DMS153 (cell line): Measurements from ENCODE around the gene SHC3.
"Not testable (repeated sequence)": the region's sequence is repeated elsewhere in the genome, so short reads cannot be mapped to it uniquely, and the experiment has no call there.

ENCODE experiments used
- DNase-seq: peaks from one replicate; lab custom pipeline; 2025; lab: John Stamatoyannopoulos, UW

SHC3 gene, protein sequence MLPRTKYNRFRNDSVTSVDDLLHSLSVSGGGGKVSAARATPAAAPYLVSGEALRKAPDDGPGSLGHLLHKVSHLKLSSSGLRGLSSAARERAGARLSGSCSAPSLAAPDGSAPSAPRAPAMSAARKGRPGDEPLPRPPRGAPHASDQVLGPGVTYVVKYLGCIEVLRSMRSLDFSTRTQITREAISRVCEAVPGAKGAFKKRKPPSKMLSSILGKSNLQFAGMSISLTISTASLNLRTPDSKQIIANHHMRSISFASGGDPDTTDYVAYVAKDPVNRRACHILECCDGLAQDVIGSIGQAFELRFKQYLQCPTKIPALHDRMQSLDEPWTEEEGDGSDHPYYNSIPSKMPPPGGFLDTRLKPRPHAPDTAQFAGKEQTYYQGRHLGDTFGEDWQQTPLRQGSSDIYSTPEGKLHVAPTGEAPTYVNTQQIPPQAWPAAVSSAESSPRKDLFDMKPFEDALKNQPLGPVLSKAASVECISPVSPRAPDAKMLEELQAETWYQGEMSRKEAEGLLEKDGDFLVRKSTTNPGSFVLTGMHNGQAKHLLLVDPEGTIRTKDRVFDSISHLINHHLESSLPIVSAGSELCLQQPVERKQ

DNA sequence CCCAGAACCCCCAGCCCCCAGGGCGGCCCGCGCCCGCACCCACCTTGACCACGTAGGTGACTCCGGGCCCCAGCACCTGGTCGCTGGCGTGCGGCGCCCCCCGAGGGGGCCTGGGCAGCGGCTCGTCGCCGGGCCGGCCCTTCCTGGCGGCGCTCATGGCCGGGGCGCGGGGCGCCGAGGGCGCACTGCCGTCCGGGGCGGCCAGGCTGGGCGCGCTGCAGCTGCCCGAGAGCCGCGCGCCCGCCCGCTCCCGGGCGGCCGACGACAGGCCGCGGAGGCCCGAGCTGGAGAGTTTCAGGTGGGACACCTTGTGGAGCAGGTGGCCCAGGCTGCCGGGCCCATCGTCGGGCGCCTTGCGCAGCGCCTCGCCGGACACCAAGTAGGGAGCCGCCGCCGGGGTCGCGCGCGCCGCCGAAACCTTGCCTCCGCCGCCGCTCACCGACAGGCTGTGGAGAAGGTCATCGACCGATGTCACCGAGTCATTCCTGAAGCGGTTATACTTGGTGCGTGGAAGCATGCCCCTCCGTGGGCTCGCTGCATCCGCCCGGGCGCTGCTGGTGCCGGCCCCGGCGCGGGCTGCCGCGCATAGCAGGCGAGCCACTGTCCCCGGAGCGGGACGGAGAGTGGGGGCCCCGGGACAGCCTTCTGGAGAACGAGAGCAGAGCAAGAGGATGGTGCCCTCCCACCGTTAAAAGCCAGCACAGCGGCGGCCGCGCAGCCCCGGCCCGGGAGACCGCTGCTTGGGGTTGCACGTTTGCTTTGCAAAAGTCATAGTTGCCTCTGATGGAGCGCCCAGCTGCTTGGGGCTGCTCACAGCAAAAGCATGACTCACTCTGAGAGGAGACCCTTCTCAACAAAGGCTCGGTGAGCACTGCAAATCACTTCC lies at the start of gene SHC3:
Gene SHC3, minus strand, starts transcription at position 875 of the 886 bp plus-strand sequence. Its CDS starts 358 bp downstream, at position 517.
- no peak for DNase-seq

DNA sequence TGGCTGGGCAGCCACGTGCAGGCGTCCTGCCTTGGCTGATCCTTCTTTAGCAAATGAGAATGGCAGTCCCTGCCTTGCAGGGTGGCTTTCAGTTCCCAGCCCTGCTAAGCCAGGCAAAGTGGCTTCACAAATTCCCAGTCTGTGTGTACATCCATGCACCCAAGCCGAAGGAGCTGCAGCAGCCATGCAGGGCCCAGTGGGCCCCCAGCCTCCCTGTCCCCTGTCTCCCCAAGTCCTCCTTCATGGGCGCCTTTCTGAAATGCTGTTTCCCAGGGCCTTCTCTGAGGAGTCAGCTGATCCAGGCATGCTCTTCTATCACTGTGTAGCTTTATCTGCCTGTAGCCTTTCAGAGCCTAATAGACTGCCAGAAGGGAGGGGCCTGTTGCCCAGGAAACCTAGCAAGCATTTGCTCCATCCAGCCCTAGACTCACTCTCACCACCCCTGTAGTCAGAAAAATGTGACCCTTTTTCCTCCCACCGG lies 47.4 kb upstream of the SHC3 start:
- no peak for DNase-seq

DNA sequence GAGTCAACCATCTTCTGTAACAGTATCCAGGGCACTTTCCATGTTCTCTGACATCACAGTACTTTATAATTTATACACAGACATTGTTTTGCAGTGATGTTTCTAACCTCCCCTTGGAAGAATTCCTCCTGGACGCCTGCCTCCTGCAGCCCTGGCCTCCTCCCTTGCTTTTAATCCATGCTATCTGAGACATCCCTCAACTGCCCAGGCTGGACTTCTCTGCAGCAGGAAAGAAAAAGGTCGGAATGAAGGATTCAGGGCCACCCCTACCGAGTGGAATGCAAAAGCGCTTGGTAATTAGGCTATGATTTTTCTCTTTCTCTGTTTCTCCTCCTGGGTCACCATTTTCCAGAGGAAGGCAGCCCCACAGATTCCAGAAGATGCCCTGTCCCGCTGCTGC lies 47.0 kb upstream of the SHC3 start:
- no peak for DNase-seq

DNA sequence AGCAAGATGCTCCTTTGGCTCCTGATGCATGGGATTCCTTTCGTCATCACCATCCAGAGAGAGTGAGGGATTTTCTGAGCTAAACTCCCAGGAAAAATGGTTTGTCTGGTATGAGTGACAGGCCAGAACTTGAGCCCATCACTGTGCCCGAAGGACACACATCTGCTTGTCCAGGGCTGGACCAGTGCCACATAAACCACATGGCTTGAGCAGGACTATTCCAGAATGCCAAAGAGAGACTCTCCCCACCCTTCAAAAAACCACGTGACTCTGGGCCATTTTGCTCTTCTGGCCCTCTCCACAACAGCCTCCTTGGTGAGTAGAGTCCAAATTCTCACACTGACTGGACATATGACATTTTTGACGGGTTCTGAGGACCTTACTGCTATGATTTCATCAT lies 46.4 kb upstream of the SHC3 start:
- DNase-seq = no peak

DNA sequence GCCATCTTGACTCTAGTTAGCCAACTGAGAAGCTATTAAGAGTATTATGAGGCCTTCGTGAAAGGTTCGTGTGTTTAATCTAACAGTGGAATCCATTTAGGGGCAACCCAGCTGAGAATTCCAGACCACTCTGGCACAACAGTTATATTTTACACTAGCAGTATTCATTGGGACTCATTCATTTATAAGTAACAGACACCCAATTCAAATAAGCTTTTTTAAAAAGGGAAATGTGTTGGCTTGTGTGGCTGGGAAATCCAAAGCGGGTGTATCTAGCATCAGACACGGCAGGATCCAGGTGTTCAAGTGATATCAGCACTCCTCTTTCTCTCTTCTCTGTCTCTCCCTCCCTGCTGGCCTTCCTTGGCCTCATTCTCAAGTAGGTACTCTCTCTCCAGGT lies 46.0 kb upstream of the SHC3 start:
- no peak for DNase-seq

DNA sequence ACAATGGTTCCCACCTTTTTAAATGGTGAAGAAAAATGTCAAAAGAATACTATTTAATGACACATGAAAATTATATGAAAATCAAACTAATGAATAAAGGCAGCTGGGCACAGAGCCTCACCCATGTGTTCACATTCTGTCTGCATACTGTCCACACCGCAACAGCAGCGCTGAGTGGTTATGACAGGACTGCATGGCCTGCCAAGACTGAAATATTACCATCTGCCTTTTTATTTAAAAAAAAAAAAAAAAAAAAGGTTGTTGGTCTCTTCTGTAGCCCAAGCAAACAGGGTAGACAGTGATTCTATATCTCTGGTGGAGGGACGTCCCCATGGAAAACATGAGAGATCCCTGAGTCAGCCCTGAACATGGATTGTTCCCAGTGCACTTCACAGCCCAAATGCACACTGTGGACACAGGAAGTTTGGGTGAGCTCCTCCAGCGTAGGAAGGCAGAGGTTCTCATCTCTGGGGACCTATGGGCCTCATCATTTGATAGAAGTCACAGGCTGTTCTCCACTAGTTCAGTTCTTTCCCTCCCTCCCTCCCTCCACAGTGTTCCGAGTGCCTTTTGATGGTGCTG lies 44.9 kb upstream of the SHC3 start:
- no peak for DNase-seq

DNA sequence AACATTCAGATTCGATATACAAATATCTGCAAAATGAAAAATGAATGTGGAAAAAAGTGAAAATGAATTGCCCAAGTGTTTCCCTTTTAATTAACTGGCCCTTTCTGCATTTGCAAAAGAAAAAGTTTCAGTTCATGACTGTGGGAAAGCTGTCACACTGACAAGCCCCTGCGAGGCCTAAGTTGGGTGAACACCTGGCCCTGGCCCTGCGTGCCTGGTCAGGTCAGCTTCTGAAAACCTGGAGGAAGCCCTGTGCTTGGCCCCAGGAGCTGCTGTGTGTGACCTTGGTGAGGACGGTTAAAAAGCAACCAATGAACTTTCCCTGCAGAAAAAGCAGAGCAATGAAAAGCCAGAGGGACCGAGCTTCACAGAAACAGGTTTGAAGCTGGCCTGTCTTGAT lies 41.0 kb upstream of the SHC3 start:
- DNase-seq = no peak

DNA sequence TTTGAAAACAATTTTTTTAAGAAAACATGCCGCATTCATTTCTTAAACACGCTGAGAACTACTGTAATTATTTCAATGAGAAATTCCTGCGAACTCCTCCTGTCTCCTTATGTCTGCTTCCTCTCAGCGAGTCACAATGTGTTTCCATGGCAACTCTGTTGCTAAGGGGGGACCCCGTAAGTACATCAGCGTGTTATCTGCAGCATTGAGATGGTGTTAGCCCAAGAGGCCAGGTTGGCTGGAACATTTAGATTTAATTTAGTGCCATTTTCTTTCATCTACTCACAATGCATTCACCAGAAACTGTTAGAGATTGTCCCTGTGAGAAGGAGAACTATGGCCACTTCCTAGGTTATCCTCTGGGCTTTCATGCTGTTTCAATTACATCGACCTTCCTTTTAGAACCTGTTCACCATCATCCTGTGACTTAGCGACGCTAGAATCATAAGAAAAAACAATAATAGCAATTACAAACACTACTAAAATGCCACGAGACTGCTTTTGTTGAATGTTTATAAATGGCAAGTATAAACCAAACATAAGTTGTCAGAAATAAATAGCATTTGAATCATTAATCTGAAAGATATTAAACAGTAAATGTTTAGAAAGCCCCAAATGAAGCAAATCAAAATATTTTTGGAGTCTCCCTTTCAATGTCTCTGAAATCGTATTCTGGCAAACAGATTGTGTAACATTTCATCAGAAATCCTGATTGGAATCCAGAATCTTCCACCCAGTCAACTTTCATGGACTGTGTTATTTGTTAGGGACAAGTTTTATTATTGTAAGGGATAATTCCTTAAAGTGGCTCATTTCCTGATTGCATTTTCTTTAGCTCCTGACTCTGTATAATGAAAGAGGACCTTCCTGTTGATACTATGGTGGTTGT lies 39.7 kb upstream of the SHC3 start:
- DNase-seq = no peak

DNA sequence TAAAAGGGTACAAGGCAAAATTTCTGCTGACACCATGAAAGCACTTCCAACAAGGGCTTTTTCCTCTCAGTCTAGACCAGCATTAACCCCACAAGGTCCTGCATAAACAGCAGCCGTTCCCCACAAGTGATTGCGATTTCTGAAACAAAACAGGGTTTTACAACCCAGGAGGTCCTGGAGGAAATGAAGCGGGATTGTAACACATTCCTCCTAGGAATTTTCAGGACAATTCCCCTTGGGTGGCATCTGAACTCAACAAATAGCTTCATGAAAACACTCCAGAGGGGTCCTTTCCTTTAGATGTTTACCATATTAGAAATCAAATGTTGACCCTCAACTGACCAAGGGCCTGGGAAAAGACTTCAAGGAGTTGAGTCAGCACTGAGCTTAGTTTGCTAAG lies 36.7 kb upstream of the SHC3 start:
- no peak for DNase-seq

DNA sequence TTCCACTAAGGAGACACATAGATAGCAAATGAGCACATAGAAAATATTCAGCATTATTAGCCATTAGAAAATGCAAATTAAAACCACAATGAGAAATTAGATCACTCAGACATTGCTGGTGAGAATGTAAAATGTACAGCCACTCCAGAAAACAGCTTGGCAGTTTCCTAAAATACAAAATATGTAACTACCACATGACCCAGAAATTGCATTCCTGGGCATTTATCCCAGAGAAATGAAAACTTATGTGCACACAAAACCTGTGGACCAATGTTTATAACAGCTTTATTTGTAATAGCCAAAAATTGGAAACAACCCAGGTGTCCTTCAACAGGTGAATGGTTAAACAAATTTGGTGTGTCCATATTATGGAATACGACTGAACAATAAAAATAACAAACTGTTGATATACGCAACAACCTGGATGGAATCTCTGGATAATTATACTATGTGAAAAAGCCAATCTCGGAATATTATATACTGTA lies 34.8 kb upstream of the SHC3 start:
- no peak for DNase-seq

DNA sequence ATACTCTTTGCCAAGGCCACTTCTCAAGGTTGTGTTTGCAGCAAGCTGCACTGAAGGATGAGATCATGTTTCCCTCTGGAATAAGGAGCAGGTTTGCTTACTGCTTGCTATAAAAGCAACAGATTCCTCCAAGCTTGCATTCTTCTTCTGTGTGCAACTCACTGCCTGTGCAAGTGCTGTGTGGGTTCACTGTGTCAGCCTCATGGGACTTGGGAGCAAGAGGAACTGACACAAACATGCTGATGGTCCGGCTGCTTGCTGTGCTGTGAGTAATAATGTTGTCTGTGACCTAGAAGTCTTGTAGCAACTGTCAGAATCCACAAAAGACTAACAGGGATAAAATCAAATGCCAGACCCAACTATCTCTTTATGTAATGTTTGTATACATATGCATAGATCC lies 33.6 kb upstream of the SHC3 start:
- no peak for DNase-seq

DNA sequence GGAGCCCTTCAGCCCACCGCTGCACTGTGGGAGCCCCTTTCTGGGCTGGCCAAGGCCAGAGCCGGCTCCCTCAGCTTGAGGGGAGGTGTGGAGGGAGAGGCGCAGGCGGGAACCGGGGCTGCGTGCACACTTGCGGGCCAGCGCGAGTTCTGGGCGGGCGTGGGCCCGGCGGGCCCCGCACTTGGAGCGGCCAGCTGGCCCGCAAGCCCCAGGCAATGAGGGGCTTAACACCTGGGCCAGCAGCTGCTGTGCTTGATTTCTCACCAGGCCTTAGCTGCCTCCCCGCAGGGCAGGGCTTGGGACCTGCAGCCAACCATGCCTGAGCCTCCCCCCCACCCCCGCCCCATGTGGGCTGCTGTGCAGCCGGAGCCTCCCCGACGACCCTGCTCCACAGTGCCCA lies 30.7 kb upstream of the SHC3 start:
- not testable (repeated sequence) for DNase-seq

DNA sequence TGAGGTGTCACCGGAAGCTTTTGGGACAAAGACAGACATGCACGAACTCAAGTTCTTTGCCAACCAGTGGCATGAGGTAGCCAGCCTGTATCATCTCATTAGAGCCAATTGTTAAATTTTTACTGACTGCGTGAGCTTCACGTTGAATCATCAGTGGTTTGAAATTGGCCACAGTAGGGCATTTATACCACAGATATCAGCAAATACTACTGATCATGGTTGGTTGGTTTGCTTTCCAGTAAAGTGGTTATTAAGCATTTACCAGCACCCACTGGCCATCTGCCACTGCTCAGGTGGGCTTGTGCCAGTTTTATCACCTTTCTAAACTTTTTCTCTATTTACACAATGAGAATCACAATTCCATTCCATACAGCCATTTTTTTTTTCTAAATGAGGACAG lies 28.4 kb upstream of the SHC3 start:
- no peak for DNase-seq

DNA sequence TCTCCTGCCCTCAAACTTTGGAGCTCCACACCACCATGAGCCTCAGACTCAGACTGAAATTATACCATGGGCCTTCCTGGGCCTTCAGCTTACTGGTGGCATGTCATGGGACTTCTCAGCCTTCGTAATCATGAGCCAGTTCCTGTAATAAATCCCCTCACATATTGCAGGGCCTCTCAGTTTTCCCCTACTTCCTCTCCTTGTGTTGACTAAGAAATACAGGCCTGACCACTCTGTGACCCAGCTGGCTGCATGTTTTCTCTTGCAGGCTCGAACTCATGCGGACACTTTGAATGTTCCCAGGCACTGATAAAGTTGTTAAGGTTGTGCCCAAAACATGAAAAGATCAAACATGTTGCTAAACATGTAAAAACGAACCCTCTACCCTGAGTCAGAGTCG lies 26.2 kb upstream of the SHC3 start:
- DNase-seq = no peak

DNA sequence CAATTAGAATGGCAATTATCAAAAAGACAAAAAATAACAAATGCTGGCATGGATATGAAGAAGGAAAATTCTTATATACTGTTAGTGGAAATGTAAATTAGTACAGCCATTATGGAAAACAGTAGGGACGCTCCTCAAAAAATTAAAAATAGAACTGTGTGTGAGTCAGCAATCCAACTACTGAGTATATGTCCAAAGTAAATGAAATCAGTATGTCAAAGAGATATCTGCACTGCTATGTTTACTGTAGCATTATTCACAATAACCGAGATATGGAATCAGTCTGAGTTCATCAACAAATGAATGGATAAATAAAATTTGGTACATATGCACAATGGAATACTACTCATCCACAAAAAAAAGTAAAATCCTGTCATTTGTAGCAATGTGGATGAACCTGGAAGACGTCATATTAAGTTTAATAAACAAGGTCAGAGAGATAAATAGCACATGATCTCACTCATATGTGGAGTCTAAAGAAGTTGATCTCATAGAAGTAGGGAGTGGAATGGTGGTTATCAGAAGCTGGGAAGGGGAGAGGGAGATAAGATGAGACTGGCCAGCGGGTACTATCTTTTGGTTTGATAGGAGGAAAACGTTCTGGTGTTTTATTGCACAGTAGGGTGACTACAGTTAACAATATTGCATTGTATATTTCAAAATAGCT lies 16.6 kb upstream of the SHC3 start:
- DNase-seq = no peak

DNA sequence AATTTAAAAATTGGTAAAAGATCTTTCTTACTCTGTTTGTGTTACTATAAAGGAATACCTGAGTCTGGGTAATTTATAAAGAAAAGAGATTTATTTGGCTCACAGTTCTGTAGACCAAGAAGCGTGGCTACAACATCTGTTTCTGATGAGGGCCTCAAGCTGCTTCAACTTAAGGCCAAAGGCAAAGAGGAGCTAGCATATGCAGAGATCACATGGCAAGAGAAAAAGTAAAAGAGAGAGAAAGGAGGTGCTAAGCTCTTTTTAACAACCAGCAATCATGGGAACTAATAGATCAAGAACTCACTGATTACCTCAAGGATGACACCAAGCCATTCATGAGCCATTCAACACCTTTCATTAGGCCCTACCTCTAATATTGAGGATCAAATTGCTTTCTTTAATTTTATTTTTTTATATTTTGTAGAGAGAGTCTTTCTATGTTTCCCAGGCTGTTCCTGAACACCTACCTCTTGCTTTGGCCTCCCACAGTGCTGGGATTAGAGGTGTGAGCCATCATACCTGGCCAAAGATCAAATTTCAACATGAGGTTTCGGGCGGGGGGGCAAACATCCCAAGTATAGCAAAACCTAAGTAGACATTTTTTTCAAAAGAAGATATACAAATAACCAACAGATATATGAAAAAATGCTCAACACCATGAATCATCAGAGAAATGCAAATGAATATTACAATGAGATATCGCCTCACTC lies 16.0 kb upstream of the SHC3 start:
- DNase-seq = no peak

DNA sequence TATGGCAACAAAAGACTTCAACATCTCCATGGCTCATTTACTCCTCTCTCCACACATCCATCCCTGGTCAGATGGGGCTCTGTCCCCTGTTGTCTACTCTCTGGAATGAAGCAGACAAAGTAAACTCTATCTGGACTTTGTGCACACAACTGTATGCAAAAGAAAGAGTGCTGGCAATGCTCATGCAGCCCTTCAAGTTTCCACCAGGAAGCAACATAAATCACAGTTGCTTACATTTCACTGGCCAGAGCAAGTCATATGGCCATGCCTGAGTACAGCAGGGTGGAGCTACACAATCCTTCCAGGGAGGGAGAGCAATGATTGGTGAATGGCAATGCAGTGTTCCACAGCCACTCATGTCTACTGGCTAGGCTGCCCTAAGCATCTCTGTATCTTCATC lies 12.4 kb upstream of the SHC3 start:
- DNase-seq = no peak

DNA sequence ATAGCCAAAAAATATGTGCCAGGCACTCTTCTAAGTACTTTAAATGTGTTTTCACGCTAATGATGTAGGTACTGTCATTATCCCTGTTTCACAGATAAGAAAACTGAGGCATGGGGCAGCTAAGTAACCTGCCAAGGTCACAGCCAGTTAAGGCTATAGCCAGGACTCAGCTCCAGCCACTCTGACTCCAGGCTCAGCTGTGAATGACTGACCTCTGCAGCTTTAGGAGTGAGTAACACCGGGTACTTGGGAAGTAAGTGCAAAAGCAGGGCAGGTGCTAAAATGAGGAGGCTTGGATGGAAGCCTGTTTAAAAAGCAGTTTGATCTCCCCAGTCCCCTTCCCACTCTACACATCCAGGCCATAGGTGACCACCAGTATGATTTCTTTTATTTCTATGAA lies 10.6 kb upstream of the SHC3 start:
- DNase-seq = no peak

DNA sequence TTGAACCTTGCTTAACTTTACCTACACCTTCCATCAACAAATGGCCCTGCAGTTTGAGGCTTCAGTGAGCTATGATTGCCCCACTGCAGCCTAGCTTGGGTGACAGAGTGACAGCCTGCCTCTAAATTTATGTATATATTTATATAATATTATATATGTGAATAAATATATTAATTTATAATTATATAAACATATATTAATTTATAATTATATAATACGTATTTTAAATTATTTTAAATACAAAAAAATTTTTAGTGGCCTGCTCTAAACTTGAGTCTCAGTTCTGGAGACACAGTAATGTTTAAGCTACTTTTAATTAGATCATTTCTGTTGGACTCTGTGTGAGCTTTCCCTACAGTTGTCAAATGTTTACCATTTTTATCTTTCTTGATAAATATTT lies 9.3 kb upstream of the SHC3 start:
- DNase-seq = no peak

DNA sequence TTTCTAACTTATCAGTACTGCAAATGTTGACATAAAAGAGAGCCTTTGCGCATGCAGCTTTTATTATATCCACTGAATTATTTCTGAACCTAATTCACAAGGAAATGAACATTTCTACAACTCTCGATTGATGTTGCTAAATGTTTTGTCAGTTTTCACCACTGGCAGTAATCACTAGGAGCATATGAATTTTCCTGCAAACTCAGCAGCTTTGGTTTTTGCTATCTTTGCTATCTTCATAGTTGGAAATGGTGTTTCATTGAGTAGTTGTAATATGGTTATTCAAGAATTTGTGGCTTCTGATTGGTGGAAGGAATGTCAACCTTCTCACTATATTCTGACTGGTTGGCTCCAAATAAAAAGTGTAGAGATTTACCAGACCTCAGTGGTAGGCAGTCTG lies 8.9 kb upstream of the SHC3 start:
- no peak for DNase-seq
